PC-9 (cell line): ENCODE data around the gene MTERF2.

ENCODE experiments used
- CTCF ChIP-seq: fragments of 200-600 bp; sonication (generic); conservative IDR thresholded peaks from 2 replicates; pipeline ENCODE4 v1.6.1; 2017; ENCODE audit warnings: mixed run types, antibody characterized with exemption, mild to moderate bottlenecking, moderate library complexity
- EZH2 ChIP-seq: fragments of 200-600 bp; sonication (generic); IDR thresholded peaks from 2 replicates; pipeline ENCODE4 v1.8.0; 2017; ENCODE audit warnings: antibody characterized with exemption, low read depth

GRCh38 chr12:107033758-107034739 is 47.1 kb upstream of the MTERF2 start:
- no peak for TF ChIP-seq CTCF
- no peak for TF ChIP-seq EZH2
